Activated T-cell treated with anti-CD3 and anti-CD28 coated beads, Interleukin-2, amount 50 U/mL, for 72 hours (primary cell): ENCODE measurements around the gene FGL2. TPM values are rescaled to one million over a fixed set of nuclear protein-coding genes. Genes with fewer than 3 reads are reported as not detected.
"Not testable (repeated sequence)": the region's sequence is repeated elsewhere in the genome, so short reads cannot be mapped to it uniquely, and the experiment has no call there.

Experiments used
- ATAC-seq, 2 donors: fragments of 150-1000 bp; cut with Tn5 transposase; replicated peaks in 1 of 2; 2 replicates each; pipeline ENCODE4 v1.10.0; 2021; ENCODE audit warnings: moderate library complexity in 2 of 2, mild to moderate bottlenecking in 1 of 2
- DNase-seq, 2 donors: peaks; one replicate each; pipeline ENCODE4 v3.0.0; 2021 to 2022; ENCODE audit warnings: mixed read lengths in 1 of 2
- H3K27ac Mint-ChIP-seq: one replicate; pipeline ENCODE4 v1.8.0; 2022; ENCODE audit warnings: mild to moderate bottlenecking, moderate library complexity, mixed read lengths
- H3K27me3 Mint-ChIP-seq: one replicate; pipeline ENCODE4 v1.8.0; 2022; ENCODE audit warnings: low read depth, mixed read lengths
- H3K36me3 Mint-ChIP-seq, 2 donors: one replicate each; pipeline ENCODE4 v1.8.0; 2022; ENCODE audit warnings: mixed read lengths in 2 of 2, mild to moderate bottlenecking in 1 of 2; ENCODE audit not compliant: insufficient read depth in 2 of 2
- H3K4me1 Mint-ChIP-seq: one replicate; pipeline ENCODE4 v1.8.0; 2022; ENCODE audit warnings: low read depth, mixed read lengths
- H3K4me3 Mint-ChIP-seq, 2 donors: one replicate each; pipeline ENCODE4 v1.8.0; 2022; ENCODE audit warnings: mild to moderate bottlenecking in 2 of 2, mixed read lengths in 2 of 2, moderate library complexity in 2 of 2
- H3K9me3 Mint-ChIP-seq, 2 donors: one replicate each; pipeline ENCODE4 v1.8.0; 2022; ENCODE audit warnings: mixed read lengths in 2 of 2
- total RNA-seq, 2 donors: library from RNA; stranded (reverse); gene quantifications; one replicate each; pipeline ENCODE4 v1.2.3, GENCODE V29; 2022

The FGL2 gene
- total RNA-seq, 2 donors from 2014 or later: 0.38 to 0.93 TPM

DNA sequence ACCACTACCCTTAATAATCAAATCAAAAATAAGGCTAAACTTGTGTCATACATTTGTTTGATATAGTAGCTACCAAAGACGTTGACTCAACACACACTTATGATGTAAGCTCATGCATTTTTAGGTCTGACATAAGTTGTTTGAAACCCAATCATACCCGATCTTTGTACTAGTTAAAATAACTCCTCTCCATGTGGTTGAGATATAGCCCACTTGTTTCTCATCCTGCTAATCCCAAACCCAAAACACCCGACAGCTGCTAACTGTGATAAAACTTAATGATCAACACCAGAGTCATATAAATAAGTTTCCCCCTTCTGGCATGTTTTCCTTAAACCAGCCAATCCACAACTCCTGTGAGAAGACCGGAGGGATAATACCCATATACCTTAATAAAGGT, 28.5 kb downstream of the FGL2 start:
- not testable (repeated sequence) for DNase-seq, H3K9me3 Mint-ChIP-seq, H3K4me1 Mint-ChIP-seq, ATAC-seq, H3K4me3 Mint-ChIP-seq, H3K27ac Mint-ChIP-seq, H3K27me3 Mint-ChIP-seq, H3K36me3 Mint-ChIP-seq

DNA sequence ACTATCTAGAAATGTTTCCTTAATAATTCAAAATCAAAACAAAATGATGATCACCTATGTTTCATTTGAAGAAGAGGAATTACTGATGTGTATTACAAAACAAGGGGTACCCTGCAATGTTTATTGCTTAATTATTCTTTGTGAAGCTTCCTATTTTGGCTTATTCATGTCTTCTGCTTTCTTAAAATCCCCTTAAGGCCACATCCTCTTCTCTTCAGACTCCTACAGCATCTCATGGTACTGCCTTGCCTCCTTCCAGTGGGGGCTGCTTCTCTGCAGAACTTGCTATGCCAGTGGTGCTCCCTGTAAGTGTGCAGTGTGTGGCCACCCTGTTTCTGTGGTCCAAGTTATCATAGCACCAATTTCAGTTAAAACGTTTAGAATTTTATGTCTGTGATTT, 42.2 kb downstream of the FGL2 start:
- Mint-ChIP-seq H3K36me3 (peaks cover 2 to 5% of the 10 kb centered on the region in 2 donors), H3K9me3 (no peaks in the 10 kb centered on the region), H3K27ac (peak overlapping the region; percentile 6), H3K4me1 (peaks cover 33% of the 10 kb centered on the region), H3K4me3 (peak overlapping the region; percentile 44 to 55), H3K27me3 (no peaks in the 10 kb centered on the region)
- DNase-seq (peak in 1 of 2 donors; percentile 16), ATAC-seq (peak; percentile 35 to 41)

DNA sequence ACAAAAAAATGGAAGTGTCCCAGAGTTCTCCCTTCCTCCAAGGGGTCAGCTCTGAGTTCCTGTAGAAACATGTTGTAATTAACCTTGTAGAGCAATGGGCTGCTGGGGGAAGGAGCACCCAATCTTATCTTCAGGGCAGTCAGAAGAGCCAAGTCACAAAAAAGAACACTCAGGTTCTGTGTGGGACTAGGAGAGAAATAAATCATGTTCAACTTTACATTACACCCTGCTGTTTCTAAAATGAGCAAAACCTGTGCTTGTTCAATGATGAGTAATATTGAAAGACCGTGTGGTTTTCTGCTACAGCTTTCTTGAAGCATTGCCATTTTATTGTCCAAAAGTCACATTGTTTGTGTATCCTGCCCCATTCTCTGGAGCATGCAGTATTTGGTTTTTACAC, 42.6 kb downstream of the FGL2 start:
- not testable (repeated sequence) for H3K36me3 Mint-ChIP-seq, DNase-seq, H3K9me3 Mint-ChIP-seq, H3K27me3 Mint-ChIP-seq
- Mint-ChIP-seq H3K4me1 (peaks cover 33% of the 10 kb centered on the region), H3K4me3 (peak overlapping the region in 1 of 2 donors; percentile 55), H3K27ac (peak overlapping the region; percentile 6)
- ATAC-seq: peak; percentile 85 to 87

DNA sequence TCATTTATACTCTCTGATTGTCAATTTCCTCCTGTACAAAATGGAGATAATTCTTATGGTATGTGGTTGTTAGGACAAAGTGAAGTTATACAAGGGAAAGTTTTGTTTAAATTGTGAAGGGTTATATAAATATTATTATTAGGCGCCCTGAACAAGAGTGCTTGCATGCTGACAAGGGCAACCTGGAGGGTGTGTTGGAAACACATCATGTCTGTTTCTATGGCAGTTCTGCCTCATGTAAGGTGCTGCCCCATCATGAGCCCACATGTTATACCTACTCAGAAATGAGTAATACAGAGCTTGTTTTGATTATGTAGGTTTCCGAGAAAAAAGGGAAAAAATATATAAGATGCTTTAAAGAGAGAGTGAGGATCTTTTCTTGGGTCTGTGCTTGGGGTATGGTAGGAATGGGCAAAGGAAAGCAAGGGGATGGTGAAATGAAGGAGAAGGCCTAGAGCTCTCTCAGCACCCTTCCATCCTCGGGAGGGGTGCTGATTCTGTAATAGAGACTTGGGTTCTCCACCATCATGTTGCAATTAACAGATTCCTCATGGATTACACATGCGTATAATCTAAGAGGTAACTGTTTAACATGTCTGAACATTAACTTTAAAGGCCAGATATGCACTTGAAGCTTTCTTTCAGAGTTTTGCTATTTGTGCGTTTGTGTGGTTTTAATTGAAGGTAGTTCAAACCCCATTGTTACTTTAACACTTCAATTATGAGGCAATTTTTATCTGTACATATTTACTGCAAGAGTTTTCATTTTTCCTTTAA, 43.8 kb downstream of the FGL2 start:
- DNase-seq (peak; percentile 21 to 52), ATAC-seq (peak; percentile 84)

DNA sequence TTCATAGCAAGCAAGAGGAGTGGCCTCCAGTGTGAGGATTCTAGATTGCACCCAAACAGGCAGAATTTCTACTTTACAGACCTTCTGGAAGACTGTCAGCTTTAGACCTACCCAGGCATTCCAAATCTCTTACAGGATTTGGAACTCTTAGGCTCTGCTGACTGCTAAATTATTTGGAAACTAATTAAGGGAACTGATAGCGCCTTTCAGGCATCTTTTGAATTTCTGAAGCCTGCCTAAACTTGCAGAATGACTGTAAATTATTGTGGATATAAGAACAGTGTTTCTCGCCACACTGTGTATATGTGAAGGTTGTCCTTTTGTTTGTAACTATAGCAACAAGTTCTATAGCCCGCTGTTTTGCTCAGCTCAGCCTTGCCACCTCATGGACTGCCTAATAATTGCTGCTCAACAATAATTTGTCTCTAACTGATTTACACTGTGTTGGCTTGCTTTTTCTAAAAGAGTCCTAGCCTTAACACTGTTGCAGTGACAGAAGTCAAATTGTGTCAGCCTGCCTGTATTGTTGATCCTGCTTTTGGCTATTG, 44.6 kb downstream of the FGL2 start:
- not testable (repeated sequence) for H3K27ac Mint-ChIP-seq, H3K36me3 Mint-ChIP-seq, H3K27me3 Mint-ChIP-seq, H3K9me3 Mint-ChIP-seq, H3K4me3 Mint-ChIP-seq, DNase-seq
- peaks cover 33% of the 10 kb centered on the region for H3K4me1 Mint-ChIP-seq
- ATAC-seq: peak; percentile 28 to 42

More for the DNA sequence above, 43.8 kb downstream of the FGL2 start:
- Mint-ChIP-seq H3K4me1 (peaks cover 33% of the 10 kb centered on the region), H3K27ac (peak overlapping the region; percentile 19), H3K4me3 (peak overlapping the region; percentile 53 to 61)
- not testable (repeated sequence) for H3K9me3 Mint-ChIP-seq, H3K36me3 Mint-ChIP-seq, H3K27me3 Mint-ChIP-seq

DNA sequence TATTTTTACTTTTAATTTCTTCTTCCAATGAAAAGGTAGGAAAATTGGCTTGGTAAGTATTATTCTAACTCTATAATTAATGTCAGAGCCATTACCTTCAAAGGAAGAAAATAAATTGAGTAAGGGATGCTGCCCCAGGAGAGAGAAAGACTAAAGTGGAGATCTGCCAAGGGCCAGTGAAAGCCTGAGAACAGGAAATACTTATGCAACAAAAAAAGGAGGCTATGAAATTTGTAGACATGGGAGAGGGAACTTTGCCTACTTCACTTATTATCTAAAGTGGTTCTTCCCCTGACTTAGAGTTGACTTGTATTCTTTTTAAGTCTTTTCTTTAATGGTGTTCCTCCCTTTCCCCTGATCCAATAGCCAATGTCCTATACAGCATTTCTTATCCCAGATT, 47.4 kb downstream of the FGL2 start:
- DNase-seq, H3K9me3 Mint-ChIP-seq, H3K36me3 Mint-ChIP-seq, H3K4me3 Mint-ChIP-seq, ATAC-seq, H3K27ac Mint-ChIP-seq, H3K27me3 Mint-ChIP-seq: not testable (repeated sequence)
- H3K4me1 Mint-ChIP-seq: peaks cover 19% of the 10 kb centered on the region

Other genes with a start within 250 kb of the FGL2 start
- gene SPDYE17, start 167.5 kb downstream of the FGL2 start, total RNA-seq: not detected
- under 1 TPM; 0.63 to 0.96 TPM for gene SPDYE18, start 137.3 kb downstream of the FGL2 start, total RNA-seq
- 1 to 10 TPM; 2.0 to 3.8 TPM for gene CCDC146, start 77.2 kb downstream of the FGL2 start, total RNA-seq
- 1 to 10 TPM; 4.9 to 5.0 TPM for gene GSAP, start 216.5 kb upstream of the FGL2 start, total RNA-seq